Urothelium cell line (cell line): ENCODE measurements around the gene MASP1.

Experiments used
- DNase-seq: peaks from one replicate; pipeline ENCODE4 v3.0.0; 2011; ENCODE audit warnings: low spot score, mixed read lengths
- FAIRE-seq: peaks from 2 replicates; lab custom pipeline; 2011; peaks lifted over from hg19 to GRCh38; lab: Jason Lieb, UNC

MASP1 gene

DNA sequence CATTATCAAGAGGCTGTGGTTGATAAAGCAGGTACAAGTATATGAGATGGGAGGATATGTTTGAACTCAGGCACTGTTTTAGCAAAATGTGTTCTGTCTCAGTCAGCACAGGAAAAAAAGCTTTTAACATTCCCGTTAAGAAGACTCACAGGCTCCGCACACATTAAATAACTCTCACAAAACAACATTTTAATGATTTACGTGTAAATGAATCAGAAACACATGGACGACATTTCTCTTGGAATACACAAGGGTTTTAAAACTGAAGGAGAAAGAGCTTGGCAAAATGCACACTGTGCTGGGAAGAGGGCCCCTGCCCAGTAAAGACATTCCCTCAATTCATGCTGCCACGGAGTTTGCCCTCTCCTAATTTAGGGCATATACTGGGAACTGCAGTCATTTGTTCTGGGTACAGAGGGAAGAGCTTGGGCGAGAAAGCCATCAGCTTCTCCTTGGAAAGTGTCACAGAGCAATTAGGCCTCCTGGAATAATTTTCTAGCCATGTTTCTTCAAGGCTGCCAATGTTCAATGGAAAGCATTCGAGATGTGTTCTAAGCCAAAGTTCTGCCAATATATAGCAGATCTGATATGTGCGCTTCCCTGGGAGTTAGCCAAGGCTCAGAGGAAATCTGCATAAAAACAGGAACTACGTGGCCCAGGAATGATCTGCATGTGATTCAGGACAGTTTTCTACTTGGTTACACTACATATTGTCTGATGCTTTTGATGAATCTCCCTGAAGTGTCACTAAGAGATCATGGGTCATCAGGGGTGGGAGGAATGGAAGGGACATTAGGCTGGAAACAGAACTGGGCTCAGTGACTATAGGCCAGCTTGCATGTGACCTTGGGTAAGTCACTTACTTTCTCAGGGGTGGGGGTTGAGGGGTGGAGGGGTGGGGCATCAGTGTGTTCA is 2.2 kb upstream of the MASP1 start:
- no peak for FAIRE-seq
- no peak for DNase-seq

DNA sequence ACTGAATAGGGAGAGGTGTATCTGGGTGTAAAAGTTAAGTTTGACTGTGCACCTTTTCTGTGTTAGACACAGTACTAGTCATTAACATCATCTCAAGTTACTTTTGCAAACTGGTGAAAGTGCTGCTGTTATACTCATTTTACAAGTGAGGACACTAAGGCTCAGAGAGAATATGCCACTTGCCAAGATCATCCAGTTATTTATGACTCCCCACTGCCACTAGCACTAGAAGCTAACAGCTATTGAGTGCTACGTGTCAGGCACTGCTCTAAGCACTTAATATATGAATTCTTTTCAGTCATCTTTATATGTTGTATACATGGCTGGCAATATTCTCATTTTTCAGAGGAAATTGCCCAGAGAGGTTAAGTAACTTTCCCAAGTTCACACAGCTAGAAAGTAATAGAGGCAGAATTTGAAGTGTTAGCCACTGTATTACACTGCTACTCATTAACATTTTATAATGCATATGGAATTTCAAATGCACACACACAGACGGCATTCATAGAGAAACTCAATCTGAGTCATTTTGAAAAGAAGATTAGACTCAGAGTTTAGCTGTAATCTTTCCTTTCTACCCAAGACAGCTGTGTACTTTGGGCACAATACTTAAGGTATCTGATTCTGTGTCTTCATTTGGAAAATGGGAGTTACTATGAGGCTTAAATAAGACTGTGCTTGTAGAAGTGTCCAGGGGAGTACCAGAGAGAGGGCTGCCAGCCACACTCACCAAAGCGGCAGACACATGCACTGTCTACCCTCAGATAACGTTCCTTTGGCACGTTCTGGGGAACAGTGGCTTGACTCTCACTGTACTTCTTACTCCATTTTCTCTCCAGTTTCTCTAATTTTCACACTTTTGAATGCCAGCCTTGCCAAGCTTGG is 1.3 kb upstream of the MASP1 start:
- FAIRE-seq (no peak), DNase-seq (no peak)

DNA sequence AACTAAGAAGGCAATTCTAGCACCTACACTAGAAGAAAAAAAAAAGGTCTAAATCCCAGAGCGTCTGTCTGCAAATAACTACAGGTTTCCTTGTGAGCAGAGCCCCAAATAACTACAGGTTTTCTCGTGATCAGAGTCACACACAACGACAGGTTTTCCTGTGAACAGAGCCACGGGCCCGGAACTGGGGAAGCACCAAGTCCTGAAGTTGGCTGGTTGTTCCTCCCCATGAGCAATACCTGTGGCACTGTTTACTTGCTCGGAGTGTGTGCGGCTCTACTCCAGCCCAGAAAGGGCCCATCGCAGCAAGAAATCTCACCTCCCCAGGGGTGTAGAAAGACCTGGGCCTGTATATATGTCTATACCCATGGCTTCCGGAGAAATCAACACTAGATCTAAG is 644 bp upstream of the MASP1 start:
- no peak for DNase-seq
- no peak for FAIRE-seq

DNA sequence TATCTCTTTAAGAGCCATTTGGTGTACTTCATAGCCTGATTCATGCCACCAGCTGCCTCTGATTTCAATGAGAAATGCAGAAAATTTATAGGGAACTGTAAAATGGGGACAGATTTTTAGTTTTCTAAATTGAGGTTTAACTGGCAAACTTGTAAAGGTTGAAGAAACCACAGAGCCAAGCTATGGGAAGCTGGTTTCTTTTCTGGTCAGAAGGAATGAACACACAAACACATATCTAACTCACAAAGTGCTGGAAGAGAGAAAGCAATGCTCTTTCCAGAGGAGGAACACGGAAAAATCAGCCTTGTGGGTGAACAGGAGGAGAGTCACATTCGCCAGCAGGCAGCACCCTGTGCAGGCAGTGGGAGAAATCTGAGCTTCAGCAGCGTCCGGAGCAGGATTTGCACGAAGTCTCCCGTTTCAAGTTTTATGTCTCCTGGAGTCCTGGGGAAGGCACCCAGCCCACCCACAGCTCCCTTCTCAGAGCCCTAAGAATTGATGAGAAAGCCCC is 481 bp downstream of the MASP1 start:
- FAIRE-seq (no peak), DNase-seq (no peak)

DNA sequence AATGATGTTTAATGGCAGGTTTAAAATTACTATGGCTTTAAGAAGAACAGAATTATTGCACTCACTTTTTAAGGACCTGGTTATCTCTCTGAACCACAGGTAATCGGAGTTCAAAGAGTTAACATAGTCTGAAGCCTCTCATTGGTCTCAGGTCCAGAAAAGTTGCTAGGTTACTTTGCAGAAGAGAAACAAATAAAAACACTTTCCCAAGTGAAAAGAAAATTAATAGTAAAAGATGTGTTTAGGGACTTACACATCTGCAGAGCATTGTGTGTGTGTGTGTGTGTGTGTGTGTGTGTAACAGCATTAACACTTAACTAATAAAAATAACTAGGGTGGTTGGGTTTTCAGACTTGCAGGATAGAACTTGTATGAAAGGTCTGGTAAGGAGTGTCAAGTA is 1.0 kb downstream of the MASP1 start:
- no peak for DNase-seq
- FAIRE-seq, result no peak

DNA sequence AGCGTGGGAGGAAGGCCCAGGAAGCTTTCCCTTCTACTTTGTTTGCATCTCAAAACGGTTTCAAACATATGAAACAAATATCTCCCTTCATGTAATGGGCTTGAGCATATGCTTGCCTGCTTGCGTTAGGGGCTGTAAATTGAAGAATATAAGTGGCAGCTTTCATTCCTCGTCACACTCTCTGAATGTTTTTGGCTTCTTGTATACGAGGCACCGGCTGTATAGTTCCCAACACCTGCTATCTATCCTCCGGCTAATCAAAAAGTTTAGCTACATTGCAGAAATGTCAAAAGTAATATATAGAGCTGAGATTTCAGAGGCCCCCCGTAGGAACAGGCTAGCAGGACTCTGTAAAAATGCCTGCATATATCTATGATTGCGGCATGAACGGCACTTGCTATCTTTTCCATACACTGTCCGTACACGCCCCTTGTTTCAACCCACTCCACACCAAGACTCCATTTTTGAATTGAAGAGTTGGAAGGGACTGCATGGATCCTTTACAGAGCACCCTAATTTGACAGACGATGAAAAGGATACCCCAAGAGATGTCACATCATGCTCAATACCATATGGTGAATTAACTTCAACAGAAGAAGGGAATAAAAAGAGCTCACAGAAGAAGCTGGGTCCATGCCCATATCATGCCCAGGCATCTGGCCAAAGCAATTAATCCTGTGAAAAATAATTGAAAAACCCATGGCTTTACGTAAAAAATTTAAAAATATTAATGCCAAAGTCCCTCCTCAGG is 2.5 kb downstream of the MASP1 start:
- DNase-seq (no peak), FAIRE-seq (no peak)

DNA sequence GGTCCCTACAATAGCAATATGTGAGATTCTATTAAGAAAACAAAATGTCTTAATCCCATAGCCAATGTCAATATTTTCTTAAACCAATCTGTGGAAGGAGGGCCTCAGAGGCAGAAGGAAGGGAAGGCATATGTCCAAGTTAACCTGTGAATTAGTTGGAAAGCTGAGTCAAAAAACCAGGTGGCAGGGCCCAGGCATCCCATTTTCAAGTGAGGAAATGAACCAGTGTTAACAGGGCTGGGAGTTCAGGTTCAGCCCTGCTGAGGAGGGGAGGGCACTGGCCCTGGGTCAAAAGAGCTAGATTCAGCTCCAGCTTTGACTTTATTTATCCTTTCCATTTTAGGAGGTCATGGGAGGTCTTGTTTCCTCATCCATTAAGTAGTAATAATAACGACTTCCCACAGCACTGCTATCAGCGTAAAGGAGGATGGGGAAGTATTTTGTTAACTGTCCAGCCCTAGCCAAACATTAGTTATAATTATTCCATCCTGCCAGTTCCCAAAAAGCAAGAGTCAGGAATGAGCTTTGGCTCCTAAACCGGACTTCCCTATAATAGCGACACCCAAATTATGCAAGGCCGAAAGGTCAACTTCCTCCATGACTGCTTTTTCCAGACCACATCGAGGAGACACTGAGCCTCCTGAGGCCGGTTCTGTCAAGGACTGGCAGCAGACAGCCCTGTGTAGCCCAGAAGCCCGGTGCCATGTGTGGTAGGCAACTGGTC is 3.2 kb downstream of the MASP1 start:
- DNase-seq (no peak), FAIRE-seq (no peak)

DNA sequence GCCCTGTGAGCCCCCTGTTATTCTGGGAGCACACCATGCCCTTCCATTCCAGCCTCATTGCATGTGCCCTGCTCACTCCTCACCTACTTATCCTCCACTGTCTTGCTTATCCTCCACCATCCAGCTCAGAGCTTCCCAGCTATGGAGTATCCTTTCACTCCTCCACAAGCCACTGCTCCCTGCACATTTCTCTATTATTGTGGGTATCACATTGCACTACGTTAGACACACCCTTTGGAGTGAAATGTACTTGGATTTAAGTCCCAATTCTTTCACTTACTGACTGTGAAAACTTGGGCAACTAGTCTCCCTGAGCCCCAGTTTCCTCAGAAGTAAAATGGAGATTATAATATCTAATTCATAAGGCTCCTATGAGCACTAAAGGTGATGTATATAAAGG is 4.3 kb downstream of the MASP1 start:
- FAIRE-seq (no peak), DNase-seq (no peak)

DNA sequence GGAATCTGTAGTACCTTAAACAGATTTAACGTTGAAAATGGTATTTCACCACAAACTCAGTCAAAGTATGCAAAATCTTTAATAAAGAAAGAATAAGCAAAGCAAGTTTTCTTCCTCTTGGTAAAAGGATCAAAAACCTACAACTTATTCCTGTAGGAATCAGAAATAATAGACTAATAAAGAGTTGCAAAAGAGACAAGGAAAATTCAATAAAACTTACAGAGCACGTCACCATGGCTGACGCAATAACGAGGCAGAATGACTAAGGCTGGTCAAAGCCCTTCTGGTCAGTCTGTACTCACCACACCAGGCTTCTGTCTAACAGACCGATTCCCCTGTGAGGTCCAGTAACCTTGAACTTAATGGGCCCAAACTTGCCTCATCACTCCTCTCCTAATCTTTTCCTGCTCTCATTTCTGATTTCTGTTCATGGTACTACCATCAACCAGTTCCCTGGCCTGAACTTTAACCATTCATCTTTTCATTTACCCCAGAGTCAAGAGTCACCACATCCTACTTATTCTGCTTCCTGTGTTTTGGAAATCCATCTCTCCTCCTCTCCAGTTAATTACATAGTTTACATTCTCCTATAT is 5.0 kb downstream of the MASP1 start:
- FAIRE-seq (no peak), DNase-seq (no peak)

DNA sequence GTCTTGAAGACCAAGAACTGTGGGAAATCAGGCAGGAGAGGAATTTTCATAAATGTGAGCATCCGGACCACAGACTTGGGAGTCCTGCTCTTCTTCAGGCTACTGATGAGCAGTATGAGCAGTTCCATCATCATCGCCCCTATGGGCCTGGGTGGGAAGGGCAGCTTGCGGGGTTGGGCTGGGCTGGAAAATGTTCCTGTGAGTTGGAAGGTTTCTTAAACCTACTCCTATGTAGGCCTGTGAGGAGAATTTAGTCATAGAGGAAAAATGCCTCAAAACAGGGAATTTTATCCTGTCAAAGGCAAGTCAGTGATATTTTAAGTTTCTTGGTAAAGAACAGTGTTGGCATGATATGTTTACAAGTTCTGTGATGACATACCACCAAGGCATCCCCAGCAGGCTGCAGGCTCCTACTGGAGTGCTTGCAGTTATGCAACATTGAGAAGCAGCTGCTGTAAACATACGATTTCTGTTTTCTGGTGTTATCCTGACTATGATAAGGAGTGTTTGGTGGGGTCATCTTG is 10.3 kb downstream of the MASP1 start:
- no peak for FAIRE-seq
- DNase-seq, result no peak

DNA sequence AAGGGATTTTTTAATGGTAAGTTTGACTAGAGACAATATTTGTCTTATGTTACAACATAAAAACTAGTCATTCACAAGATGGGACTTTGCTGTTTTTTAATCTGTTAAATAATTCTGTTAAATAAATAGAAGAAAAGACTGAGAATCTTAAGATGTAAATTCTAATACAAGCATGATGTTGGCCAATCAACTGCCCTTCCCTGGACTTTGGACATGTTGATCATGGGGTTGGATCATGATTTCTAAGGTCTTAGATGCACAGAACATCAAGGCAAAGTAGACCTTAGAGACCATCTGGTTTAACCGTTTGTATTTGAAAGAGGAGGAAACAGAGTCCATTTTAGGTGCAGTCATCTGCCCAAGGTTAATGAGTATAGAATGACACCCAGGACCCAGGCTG is 10.9 kb downstream of the MASP1 start:
- DNase-seq (no peak), FAIRE-seq (no peak)

DNA sequence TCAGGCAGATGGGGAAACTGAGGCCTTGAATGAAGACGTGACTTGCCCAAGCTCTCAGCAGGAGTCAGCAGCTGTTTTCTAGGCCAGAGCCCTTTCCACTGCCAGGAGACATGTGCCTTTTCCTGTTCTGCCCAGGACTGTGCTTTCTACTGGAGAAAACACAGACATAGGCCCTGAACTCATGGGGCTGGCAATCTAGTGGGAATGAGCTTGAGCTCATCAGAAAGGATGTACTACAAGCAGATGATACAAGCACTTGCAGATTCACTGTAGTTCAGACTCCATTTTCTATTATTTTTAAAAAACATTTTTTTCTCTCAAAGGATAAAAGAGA is 14.4 kb downstream of the MASP1 start:
- FAIRE-seq, result no peak
- DNase-seq, result no peak

DNA sequence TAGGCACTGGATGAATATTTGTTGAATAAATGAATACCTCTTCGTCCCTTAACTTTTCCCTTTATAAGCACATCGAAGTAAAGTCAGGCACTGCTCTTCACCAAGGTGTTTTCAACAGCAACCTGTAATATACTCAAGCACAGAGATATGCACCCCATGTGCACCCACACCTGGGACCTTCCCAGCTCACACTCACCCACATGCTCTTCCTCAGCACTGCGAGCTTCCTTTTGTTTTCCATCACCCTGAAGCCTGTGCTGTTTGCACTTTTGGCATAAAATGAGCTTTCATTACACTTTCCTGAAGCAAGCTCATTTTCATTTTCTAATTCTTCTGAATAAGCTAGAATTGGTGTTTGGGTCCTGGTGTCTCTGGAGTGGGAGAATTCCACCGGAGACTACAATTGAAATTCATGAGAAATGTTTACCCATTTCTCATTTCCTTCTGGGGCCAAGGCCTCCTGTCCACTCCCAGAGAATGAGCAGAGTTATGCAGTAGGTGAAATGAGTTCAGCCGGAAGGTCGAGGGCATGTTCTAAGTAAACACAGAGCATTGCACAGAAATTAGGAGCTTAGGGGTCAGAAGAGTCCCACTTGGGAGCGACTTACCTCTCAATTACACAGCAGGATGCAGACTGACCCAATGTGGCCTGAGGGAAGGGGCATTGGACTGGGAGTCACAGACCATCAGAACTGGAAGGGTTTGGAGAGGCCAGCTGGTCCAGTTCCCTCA is 15.0 kb downstream of the MASP1 start:
- DNase-seq (no peak), FAIRE-seq (no peak)

DNA sequence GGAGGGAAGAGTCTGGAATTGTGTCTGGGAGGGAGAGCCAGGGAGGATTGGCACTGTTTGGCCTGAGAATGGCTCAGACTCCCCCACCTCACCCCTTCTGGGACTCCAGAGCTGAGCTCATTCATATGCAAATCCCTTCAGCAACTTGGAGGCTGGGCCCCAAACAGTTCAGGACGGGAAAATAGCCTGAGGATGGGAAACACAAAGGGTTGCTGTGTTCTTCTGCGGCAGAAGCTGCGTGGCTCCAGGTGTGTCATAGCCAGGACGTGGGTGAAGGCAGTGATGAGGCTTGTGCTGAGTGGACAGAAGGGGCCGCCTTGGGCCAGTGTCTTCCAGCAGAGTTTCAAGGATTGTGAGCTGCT is 16.6 kb downstream of the MASP1 start:
- DNase-seq, result no peak
- FAIRE-seq, result no peak

DNA sequence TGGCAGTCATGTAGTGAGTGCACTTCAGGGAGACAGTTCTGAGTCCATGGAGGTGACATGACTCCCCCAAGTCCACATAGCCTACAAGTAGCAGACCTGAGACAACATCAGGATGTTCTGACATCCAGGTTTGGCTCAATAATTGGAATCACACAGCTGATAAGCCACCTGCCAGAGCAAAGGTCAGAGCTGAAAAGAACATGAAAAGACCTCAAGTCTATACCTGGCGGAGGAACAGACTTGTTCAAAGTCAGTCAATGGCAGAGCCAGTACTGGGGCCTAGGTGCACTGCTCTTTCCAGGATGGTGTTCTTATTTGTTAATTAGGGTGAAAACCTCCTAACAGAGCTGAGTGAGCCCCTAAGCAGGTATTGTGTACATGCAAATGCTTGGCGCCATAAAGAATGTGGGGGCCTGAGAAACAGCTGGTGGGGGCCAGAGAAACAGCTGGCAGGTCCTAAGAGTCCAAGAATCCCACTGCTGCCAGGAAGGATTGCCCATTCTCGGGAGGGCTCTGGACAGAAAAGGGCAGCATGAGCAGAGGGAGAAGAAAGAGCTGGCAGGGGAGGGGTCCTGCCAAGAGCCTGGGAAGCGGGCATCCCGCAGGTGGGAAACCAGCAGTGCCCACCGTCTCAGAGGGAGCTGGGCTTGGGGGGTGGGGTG is 17.1 kb downstream of the MASP1 start:
- DNase-seq (no peak), FAIRE-seq (no peak)

DNA sequence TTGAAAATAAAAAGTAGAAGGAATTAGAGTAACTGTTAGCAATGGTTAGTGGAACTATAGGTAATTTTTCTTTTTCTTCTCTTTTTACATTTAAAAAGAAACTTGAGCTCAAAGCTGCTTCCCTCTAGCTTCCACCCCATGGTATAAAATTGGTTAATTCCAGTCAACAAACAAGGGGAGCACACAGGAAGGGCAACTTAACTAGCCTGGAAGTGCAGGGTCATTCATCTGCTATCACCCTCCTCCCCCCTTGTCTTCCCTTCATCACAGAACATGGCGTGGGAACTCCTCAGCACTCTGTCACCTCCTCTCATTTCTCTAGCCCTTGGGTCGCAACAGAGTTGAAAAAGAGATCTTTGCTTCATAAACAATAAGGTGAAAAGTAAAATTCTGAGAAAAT is 20.0 kb downstream of the MASP1 start:
- FAIRE-seq (no peak), DNase-seq (no peak)

DNA sequence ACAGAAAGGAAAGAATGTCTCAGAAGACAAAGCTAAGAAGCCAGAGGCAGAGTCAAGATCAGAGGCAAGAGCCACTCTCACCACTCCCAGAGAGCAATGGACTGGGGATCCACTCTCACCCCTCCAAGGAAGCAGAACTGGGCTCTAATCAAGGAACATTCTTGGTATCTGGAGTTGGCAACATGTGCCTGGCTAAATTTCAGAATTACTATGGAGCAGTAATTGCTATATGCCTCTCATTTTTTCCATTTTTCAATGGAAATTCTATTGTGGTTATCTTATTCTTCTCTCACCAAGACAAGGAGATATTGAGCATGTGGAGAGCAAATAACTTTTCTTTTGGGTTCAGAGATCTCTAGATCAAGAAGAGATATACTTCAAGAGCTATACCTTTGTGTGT is 22.1 kb downstream of the MASP1 start:
- no peak for FAIRE-seq
- no peak for DNase-seq

DNA sequence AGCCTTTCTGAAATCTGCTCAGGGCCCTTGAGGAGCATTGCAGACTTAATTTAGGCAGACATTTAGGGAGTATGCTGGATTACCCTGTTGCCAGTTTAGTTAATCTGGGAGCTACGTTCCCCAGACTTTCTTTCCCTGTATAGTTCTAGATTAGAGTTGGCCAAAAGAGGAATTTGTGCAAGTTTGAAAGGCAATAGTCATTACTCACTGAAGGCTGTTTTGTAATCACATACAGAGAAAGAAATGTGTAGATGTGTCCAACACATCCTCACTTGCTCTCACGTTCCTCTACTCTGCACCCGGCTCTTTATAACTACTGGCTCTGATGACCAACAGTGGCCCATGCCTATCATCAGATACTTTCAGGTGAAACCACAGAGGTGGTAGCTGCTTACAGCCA is 24.2 kb downstream of the MASP1 start:
- DNase-seq (no peak), FAIRE-seq (no peak)

DNA sequence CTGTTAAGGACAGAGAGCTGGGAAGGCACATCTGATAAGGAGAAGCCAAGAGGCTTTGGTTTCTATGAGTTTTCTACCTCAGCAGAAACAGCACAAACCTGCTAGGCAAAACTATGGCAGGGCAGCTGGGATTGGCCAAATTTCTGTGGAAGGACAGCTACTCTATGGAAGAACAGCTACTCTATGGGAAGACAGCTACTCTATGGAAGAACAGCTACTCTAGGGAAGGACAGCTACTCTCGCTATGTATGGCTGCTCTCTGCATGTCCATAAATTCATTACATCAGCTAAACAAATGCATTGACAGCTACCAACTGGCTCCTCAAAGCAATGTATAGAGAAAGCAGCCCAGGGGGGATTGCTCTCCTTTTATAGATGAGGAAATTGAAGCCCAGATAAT is 24.8 kb downstream of the MASP1 start:
- DNase-seq, result no peak
- FAIRE-seq, result no peak
